ENCODE data around the gene RGL2. TPM values are rescaled to one million over a fixed set of nuclear protein-coding genes. Genes with fewer than 3 reads are reported as not detected.

Gene RGL2
- total RNA-seq, 3 donors from 2014 or later: 38.9 to 151 (median 103) TPM

DNA sequence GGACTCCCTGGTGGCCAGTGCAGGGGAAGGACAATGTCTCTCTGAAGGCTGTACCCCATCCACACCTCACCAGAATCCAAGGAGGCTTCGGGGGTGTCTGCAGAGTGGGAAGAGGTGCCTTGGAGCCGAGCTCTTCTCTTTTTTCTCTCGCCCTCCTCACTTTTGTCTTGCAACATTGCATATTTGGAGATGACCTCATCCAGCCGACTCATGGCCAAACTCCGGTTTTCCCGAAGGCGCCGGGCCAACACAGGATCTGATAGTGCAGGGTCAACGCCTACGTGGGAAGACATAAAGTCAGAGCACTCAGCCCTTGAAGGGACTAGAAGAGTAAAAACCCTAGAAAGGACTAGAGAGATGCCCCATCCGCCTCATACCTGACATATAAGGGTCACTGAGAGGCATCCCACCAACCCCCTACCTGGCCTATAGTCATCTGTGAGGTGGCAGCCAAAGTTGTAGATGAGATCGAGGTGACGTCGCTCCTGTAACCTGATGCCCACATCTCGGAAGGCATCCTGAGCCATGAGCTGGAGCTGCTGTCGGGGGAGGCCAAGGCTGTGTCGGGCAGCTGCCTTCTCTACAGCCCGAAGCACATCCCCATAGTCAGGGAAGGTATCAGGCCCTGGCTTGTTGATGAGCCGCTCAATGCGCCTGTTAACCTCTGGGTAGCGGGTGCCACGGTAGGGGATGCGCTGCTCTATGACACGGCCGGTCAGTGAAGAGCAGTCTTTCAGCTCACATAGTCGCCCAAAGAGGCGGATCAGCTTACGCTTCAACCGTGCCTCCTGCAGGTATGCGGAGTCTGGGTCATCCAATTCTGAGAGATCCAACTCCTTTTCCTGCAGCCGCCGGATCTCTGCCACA lies 21.8 kb upstream of the RGL2 start:
- no peaks in the 10 kb centered on the region for H3K36me3 ChIP-seq
- DNase-seq (ENCODE audit: low spot score in 2 of 2): peak; percentile 66 to 78
- peak overlapping the region in 2 of 3 donors; percentile 75 to 85 for H3K4me3 ChIP-seq
- intact Hi-C loops (cut with DNase I; ENCODE audit: low total_unique reads): no loop called here
- peak overlapping the region; percentile 92 to 96 for H3K27ac ChIP-seq
- H3K27me3 ChIP-seq: no peaks in the 10 kb centered on the region
- H3K9me3 ChIP-seq: no peaks in the 10 kb centered on the region
- H3K4me1 ChIP-seq: peaks cover 0 to 51% of the 10 kb centered on the region in 2 donors
- TF ChIP-seq POLR2AphosphoS5 (IDR thresholded peaks at IDR 0.05) (peak in 1 of 3 donors; percentile 61), POLR2A (IDR thresholded peaks at IDR 0.05) (no peak)
- TF ChIP-seq, protein P1, sequence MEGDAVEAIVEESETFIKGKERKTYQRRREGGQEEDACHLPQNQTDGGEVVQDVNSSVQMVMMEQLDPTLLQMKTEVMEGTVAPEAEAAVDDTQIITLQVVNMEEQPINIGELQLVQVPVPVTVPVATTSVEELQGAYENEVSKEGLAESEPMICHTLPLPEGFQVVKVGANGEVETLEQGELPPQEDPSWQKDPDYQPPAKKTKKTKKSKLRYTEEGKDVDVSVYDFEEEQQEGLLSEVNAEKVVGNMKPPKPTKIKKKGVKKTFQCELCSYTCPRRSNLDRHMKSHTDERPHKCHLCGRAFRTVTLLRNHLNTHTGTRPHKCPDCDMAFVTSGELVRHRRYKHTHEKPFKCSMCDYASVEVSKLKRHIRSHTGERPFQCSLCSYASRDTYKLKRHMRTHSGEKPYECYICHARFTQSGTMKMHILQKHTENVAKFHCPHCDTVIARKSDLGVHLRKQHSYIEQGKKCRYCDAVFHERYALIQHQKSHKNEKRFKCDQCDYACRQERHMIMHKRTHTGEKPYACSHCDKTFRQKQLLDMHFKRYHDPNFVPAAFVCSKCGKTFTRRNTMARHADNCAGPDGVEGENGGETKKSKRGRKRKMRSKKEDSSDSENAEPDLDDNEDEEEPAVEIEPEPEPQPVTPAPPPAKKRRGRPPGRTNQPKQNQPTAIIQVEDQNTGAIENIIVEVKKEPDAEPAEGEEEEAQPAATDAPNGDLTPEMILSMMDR (IDR thresholded peaks at IDR 0.05): no peak

- Histone ChIP-seq H3K4me1 (peaks cover 0 to 57% of the 10 kb centered on the region in 2 donors), H3K9me3 (no peaks in the 10 kb centered on the region), H3K36me3 (no peaks in the 10 kb centered on the region), H3K27me3 (no peaks in the 10 kb centered on the region), H3K4me3 (peak overlapping the region in 2 of 3 donors; percentile 4 to 85), H3K27ac (peak overlapping the region; percentile 92 to 96)
- DNase-seq (ENCODE audit: low spot score in 2 of 2): no peak
- TF ChIP-seq, protein P1 (IDR thresholded peaks at IDR 0.05): no peak
- TF ChIP-seq POLR2AphosphoS5 (IDR thresholded peaks at IDR 0.05) (no peak), POLR2A (IDR thresholded peaks at IDR 0.05) (no peak)
- intact Hi-C loops (cut with DNase I; ENCODE audit: low total_unique reads): no loop called here
These were observed 21.2 kb upstream of the RGL2 start for GRCh38 chr6:33319939-33320314.

GRCh38 chr6:33318426-33319073 lies 19.8 kb upstream of the RGL2 start:
- Histone ChIP-seq H3K4me1 (peaks cover 0 to 56% of the 10 kb centered on the region in 2 donors), H3K27ac (peak overlapping the region; percentile 54 to 92), H3K36me3 (no peaks in the 10 kb centered on the region), H3K4me3 (peak overlapping the region; percentile 50 to 64 (median 54)), H3K9me3 (no peaks in the 10 kb centered on the region), H3K27me3 (no peaks in the 10 kb centered on the region)
- TF ChIP-seq POLR2A (IDR thresholded peaks at IDR 0.05): no peak
- TF ChIP-seq POLR2AphosphoS5 (IDR thresholded peaks at IDR 0.05): no peak
- TF ChIP-seq, protein P1 (IDR thresholded peaks at IDR 0.05): no peak
- no peak for DNase-seq (ENCODE audit: low spot score in 2 of 2)
- intact Hi-C loops (cut with DNase I; ENCODE audit: low total_unique reads): no loop called here

DNA sequence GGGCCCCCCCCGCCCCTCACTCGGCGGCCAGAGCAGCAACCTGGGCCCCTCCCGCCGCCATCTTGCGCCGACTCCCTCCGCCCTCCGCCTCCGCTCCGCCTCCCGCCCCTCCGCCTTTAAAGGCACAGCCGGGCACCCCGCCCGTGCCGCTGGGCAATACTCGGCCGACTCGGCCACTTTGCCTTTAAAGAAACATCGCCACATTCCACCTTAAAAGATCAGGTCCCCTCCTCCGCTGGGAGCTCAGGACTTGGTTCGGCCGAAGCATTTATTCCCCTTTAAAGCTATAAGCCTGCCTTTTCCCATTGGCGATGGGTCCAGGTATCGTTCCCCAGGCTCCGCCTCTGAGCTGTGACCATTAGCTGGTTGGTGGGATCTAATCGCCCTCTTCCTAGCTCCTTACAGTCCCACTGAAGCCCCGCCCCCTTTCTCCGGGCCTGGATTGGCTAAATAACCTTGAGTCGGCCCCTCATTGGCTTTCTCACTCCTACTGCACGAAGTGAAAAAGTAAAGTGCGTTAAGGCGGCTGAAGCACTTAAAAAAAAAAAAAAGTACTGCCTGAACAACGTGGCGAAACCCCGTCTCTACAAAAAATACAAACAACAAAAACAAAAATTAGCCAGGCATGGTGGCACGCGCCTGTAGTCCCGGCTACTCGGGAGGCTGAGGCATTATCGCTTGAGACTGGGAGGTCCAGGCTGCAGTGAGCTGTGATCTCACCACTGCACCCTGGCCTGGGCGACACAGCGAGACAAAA lies 19.1 kb upstream of the RGL2 start, which contains the start of gene ZBTB22:
TSS of gene ZBTB22 (minus strand) at position 76 of the 757 bp plus-strand sequence. CDS start 828 bp downstream, outside the sequence.
- H3K4me1 ChIP-seq: peaks cover 0 to 56% of the 10 kb centered on the region in 2 donors
- no peaks in the 10 kb centered on the region for H3K9me3 ChIP-seq
- intact Hi-C loops (cut with DNase I; ENCODE audit: low total_unique reads): no loop called here

GRCh38 chr6:33317419-33317668 lies 18.6 kb upstream of the RGL2 start:
- Histone ChIP-seq H3K27ac (peak overlapping the region; percentile 87 to 92), H3K4me1 (peaks cover 0 to 58% of the 10 kb centered on the region in 2 donors), H3K27me3 (no peaks in the 10 kb centered on the region), H3K4me3 (peak overlapping the region; percentile 50 to 64 (median 54)), H3K36me3 (no peaks in the 10 kb centered on the region), H3K9me3 (no peaks in the 10 kb centered on the region)
- TF ChIP-seq POLR2A (IDR thresholded peaks at IDR 0.05): no peak
- TF ChIP-seq, protein P1 (IDR thresholded peaks at IDR 0.05): no peak
- no peak for TF ChIP-seq POLR2AphosphoS5 (IDR thresholded peaks at IDR 0.05)
- intact Hi-C loops (cut with DNase I; ENCODE audit: low total_unique reads): no loop called here
- DNase-seq (ENCODE audit: low spot score in 2 of 2): peak in 1 of 2 donors; percentile 61

More for the DNA sequence above, 19.1 kb upstream of the RGL2 start, which contains the start of gene ZBTB22:
- TF ChIP-seq POLR2A (IDR thresholded peaks at IDR 0.05): no peak
- peak; percentile 73 to 89 (median 85) for TF ChIP-seq POLR2AphosphoS5 (IDR thresholded peaks at IDR 0.05)
- peak; percentile 99 for DNase-seq (ENCODE audit: low spot score in 2 of 2)
- H3K4me3 ChIP-seq: peak within 1 kb of the TSS; percentile 50 to 64 (median 54)
- H3K27ac ChIP-seq: peak within 1 kb of the TSS; percentile 87 to 92
- H3K36me3 ChIP-seq: no peaks in the 10 kb centered on the region
- H3K27me3 ChIP-seq: no peaks in the 10 kb centered on the region

All from breast epithelium (tissue), 4 donors.